ENCODE measurements around the gene GRIK5.
"Not testable (repeated sequence)": the region's sequence is repeated elsewhere in the genome, so short reads cannot be mapped to it uniquely, and the experiment has no call there.

The GRIK5 gene

DNA sequence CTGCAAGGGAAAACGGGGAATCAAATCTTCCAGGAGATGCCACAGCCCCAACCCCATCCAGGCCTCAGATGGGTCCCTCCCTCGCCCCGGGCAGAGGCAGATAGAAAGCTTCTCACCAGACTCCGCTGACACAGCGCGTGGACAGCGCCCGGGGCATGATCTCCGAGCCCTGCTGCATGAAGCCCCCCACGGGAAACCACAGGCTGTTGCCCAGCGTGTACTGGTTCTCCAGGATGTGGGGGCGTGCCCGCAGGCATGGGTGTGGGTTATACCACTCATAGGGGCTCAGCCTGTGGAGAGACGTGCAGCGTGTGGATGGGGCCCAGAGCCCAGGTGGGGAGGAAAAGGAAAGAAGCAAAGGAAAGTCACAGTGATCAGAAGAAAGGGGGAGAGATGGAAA lies 48.8 kb downstream of the GRIK5 start:
- H3K27ac ChIP-seq (ENCODE audit: extremely low read depth, low read depth, low read length): no peak overlapping the region
- ChIA-PET CTCF (interaction anchor here (0.5 to 8.0 kb wide), 4 partner anchors 9 to 1088 kb away, joined by 3 to 78 read pairs (median 12); no protein-coding TSS in a partner anchor), POLR2A (interaction anchor here (0.5 kb wide), 1 partner anchor 210 kb away, joined by 3 read pairs; no protein-coding TSS in a partner anchor)
- 0 out of 2 replicates have a peak, but pooled peaks have one; percentile 7 for TF ChIP-seq ZFHX2 (tag by site-specific recombination; conservative IDR thresholded peaks at IDR 0.05)
- TF ChIP-seq, protein P1, sequence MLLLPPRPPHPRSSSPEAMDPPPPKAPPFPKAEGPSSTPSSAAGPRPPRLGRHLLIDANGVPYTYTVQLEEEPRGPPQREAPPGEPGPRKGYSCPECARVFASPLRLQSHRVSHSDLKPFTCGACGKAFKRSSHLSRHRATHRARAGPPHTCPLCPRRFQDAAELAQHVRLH (tag by site-specific recombination; IDR thresholded peaks at IDR 0.05): no peak
- TF ChIP-seq EGR2 (tag by site-specific recombination; IDR thresholded peaks at IDR 0.05; ENCODE audit: low read depth): peak; percentile 30; the same call in 1 of the 2 replicates
- no peaks in the 10 kb centered on the region for H3K4me1 ChIP-seq (ENCODE audit: control insufficient read depth, insufficient read depth, low read length)
- no peaks in the 10 kb centered on the region for H3K36me3 ChIP-seq (ENCODE audit: control insufficient read depth in 2 of 2, insufficient read depth in 1 of 2, low read length in 2 of 2)
- H3K9me3 ChIP-seq (ENCODE audit: control insufficient read depth, insufficient read depth, low read depth, low read length): no peaks in the 10 kb centered on the region
- no peak overlapping the region for H3K4me3 ChIP-seq (ENCODE audit: low read depth, low read length)

GRCh38 chr19:42018503-42019193 lies 51.4 kb downstream of the GRIK5 start:
- H3K4me1 ChIP-seq (ENCODE audit: control insufficient read depth, insufficient read depth, low read length): no peaks in the 10 kb centered on the region
- no peak overlapping the region for H3K27ac ChIP-seq (ENCODE audit: extremely low read depth, low read depth, low read length)
- H3K36me3 ChIP-seq (ENCODE audit: control insufficient read depth in 2 of 2, insufficient read depth in 1 of 2, low read length in 2 of 2): no peaks in the 10 kb centered on the region
- ChIA-PET CTCF (interaction anchor here (0.6 to 8.0 kb wide), 2 partner anchors 11 to 96 kb away, joined by 3 to 78 read pairs; no protein-coding TSS in a partner anchor), POLR2A (interaction anchor here (0.6 kb wide), 1 partner anchor 15 kb away, joined by 3 read pairs; no protein-coding TSS in a partner anchor)
- TF ChIP-seq, protein P2, sequence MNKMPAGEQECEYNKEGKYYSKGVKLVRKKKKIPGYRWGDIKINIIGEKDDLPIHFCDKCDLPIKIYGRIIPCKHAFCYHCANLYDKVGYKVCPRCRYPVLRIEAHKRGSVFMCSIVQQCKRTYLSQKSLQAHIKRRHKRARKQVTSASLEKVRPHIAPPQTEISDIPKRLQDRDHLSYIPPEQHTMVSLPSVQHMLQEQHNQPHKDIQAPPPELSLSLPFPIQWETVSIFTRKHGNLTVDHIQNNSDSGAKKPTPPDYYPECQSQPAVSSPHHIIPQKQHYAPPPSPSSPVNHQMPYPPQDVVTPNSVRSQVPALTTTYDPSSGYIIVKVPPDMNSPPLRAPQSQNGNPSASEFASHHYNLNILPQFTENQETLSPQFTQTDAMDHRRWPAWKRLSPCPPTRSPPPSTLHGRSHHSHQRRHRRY (tag by site-specific recombination; IDR thresholded peaks at IDR 0.05): no peak
- peak; percentile 78 for TF ChIP-seq ZFHX2 (tag by site-specific recombination; conservative IDR thresholded peaks at IDR 0.05)
- TF ChIP-seq EGR2 (tag by site-specific recombination; IDR thresholded peaks at IDR 0.05; ENCODE audit: low read depth): peak; percentile 69
- H3K9me3 ChIP-seq (ENCODE audit: control insufficient read depth, insufficient read depth, low read depth, low read length): no peaks in the 10 kb centered on the region
- no peak overlapping the region for H3K4me3 ChIP-seq (ENCODE audit: low read depth, low read length)

DNA sequence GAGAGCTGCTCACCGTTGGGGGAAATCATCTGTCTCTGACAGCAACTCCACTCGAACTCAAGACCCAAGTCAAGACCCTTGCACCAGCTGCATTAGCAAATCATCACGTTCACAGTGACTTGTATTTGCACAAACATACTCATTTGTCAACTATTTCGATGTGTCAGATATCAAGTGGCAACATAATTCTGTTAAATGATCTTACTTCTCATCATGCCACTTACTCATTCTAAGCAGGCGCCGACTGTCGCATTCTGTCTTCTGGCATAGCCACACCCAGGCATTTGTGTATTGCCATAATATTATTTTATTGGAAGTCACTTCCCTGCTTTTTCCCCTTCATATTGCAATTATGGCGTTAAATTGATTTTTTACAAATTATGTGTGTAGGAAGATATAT lies 53.0 kb downstream of the GRIK5 start:
- Histone ChIP-seq H3K27ac (ENCODE audit: extremely low read depth, low read depth, low read length) (no peak overlapping the region), H3K36me3 (ENCODE audit: control insufficient read depth in 2 of 2, insufficient read depth in 1 of 2, low read length in 2 of 2) (no peaks in the 10 kb centered on the region), H3K9me3 (ENCODE audit: control insufficient read depth, insufficient read depth, low read depth, low read length) (no peaks in the 10 kb centered on the region), H3K4me1 (ENCODE audit: control insufficient read depth, insufficient read depth, low read length) (no peaks in the 10 kb centered on the region), H3K4me3 (ENCODE audit: low read depth, low read length) (no peak overlapping the region)
- CTCF ChIA-PET: interaction anchor here (1.3 to 8.0 kb wide), 3 partner anchors 13 to 18 kb away, joined by 5 to 78 read pairs (median 23); no protein-coding TSS in a partner anchor
- TF ChIP-seq ZNF10 (tag by site-specific recombination; IDR thresholded peaks at IDR 0.05) (peak; percentile 59; the same call in 1 of the 2 replicates), ZNF658 (tag by site-specific recombination; IDR thresholded peaks at IDR 0.05) (no peak)
- POLR2A ChIA-PET: interaction anchor here (0.5 kb wide), 1 partner anchor 10 kb away, joined by 3 read pairs; no protein-coding TSS in a partner anchor

GRCh38 chr19:42012747-42013146 lies 57.3 kb downstream of the GRIK5 start:
- H3K4me1 ChIP-seq (ENCODE audit: control insufficient read depth, insufficient read depth, low read length); H3K9me3 ChIP-seq (ENCODE audit: control insufficient read depth, insufficient read depth, low read depth, low read length); H3K36me3 ChIP-seq (ENCODE audit: control insufficient read depth in 2 of 2, insufficient read depth in 1 of 2, low read length in 2 of 2); H3K4me3 ChIP-seq (ENCODE audit: low read depth, low read length); H3K27ac ChIP-seq (ENCODE audit: extremely low read depth, low read depth, low read length): not testable (repeated sequence)
- ChIA-PET CTCF (interaction anchor here (1.1 to 4.0 kb wide), 5 partner anchors 11 to 22 kb away, joined by 4 to 54 read pairs (median 6); no protein-coding TSS in a partner anchor), POLR2A (interaction anchor here (0.7 kb wide), 1 partner anchor 9 kb away, joined by 4 read pairs; no protein-coding TSS in a partner anchor)

- peaks cover 3% of the 10 kb centered on the region; the same call in 1 of the 2 replicates for H3K4me1 ChIP-seq (ENCODE audit: control insufficient read depth, insufficient read depth, low read length)
- POLR2A ChIA-PET: interaction anchor here (1.1 kb wide), 1 partner anchor 51 kb away, joined by 3 read pairs; the partner anchor contains the start of gene RABAC1
- H3K36me3 ChIP-seq (ENCODE audit: control insufficient read depth in 2 of 2, insufficient read depth in 1 of 2, low read length in 2 of 2): no peaks in the 10 kb centered on the region; a peak in 1 of 3 replicates
- peak overlapping the region; percentile 52 for H3K27ac ChIP-seq (ENCODE audit: extremely low read depth, low read depth, low read length)
- no peak overlapping the region for H3K4me3 ChIP-seq (ENCODE audit: low read depth, low read length)
- CTCF ChIA-PET: interaction anchor here (0.6 to 4.0 kb wide), 9 partner anchors 10 to 531 kb away, joined by 3 to 54 read pairs (median 6); no protein-coding TSS in a partner anchor
- no peaks in the 10 kb centered on the region; the same call in 1 of the 2 replicates for H3K9me3 ChIP-seq (ENCODE audit: control insufficient read depth, insufficient read depth, low read depth, low read length)
- TF ChIP-seq ZNF600 (tag by site-specific recombination; IDR thresholded peaks at IDR 0.05) (no peak), RBAK (tag by site-specific recombination; IDR thresholded peaks at IDR 0.05) (no peak), GFI1B (tag by site-specific recombination; IDR thresholded peaks at IDR 0.05) (no peak), ZNF175 (tag by site-specific recombination; IDR thresholded peaks at IDR 0.05) (no peak), ZNF416 (tag by site-specific recombination; IDR thresholded peaks at IDR 0.05) (no peak; the same call in 1 of the 2 replicates), ZSCAN30 (tag by site-specific recombination; IDR thresholded peaks at IDR 0.05) (no peak), ZNF324 (tag by site-specific recombination; IDR thresholded peaks at IDR 0.05) (no peak), ZNF660 (tag by site-specific recombination; IDR thresholded peaks at IDR 0.05) (0 out of 2 replicates have a peak, but pooled peaks have one; percentile 57), ZIC2 (tag by site-specific recombination; IDR thresholded peaks at IDR 0.05) (0 out of 2 replicates have a peak, but pooled peaks have one; percentile 4), ZNF426 (tag by site-specific recombination; IDR thresholded peaks at IDR 0.05) (no peak)
- TF ChIP-seq, protein P3, sequence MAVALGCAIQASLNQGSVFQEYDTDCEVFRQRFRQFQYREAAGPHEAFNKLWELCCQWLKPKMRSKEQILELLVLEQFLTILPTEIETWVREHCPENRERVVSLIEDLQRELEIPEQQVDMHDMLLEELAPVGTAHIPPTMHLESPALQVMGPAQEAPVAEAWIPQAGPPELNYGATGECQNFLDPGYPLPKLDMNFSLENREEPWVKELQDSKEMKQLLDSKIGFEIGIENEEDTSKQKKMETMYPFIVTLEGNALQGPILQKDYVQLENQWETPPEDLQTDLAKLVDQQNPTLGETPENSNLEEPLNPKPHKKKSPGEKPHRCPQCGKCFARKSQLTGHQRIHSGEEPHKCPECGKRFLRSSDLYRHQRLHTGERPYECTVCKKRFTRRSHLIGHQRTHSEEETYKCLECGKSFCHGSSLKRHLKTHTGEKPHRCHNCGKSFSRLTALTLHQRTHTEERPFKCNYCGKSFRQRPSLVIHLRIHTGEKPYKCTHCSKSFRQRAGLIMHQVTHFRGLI (tag by site-specific recombination; IDR thresholded peaks at IDR 0.05): no peak; the same call in 1 of the 2 replicates
These were observed 59.5 kb downstream of the GRIK5 start for GRCh38 chr19:42010245-42011126.
